Muscle layer of duodenum (tissue), 2 donors: ENCODE data around the gene NRSN1.
"Not testable (repeated sequence)": the region's sequence is repeated elsewhere in the genome, so short reads cannot be mapped to it uniquely, and the experiment has no call there.

Experiments
- H3K27ac ChIP-seq: one replicate; pipeline ENCODE4 v1.7.0; 2013; ENCODE audit warnings: mild to moderate bottlenecking, low read length
- H3K27me3 ChIP-seq: one replicate; pipeline ENCODE4 v1.7.0; 2013; ENCODE audit warnings: low read depth, mild to moderate bottlenecking, control low read depth, low read length
- H3K36me3 ChIP-seq, 2 donors: one replicate each; pipeline ENCODE4 v1.7.0; 2013; ENCODE audit warnings: low read length in 2 of 2, control low read depth in 1 of 2, mild to moderate bottlenecking in 1 of 2; ENCODE audit not compliant: insufficient read depth in 2 of 2, control insufficient read depth in 1 of 2
- H3K4me1 ChIP-seq, 2 donors: one replicate each; pipeline ENCODE4 v1.7.0; 2013; ENCODE audit warnings: low read length in 2 of 2, mild to moderate bottlenecking in 2 of 2, control low read depth in 1 of 2, moderate library complexity in 1 of 2; ENCODE audit not compliant: insufficient read depth in 2 of 2, control insufficient read depth in 1 of 2
- H3K4me3 ChIP-seq, 2 donors: one replicate each; pipeline ENCODE4 v1.7.0; 2013; ENCODE audit warnings: low read length in 2 of 2, low read depth in 1 of 2, mild to moderate bottlenecking in 1 of 2
- H3K9me3 ChIP-seq, 2 donors: one replicate each; pipeline ENCODE4 v1.7.0; 2013; ENCODE audit warnings: low read length in 2 of 2, control low read depth in 1 of 2, mild to moderate bottlenecking in 1 of 2; ENCODE audit not compliant: control insufficient read depth in 1 of 2
- donor health status: healthy.

The NRSN1 gene

DNA sequence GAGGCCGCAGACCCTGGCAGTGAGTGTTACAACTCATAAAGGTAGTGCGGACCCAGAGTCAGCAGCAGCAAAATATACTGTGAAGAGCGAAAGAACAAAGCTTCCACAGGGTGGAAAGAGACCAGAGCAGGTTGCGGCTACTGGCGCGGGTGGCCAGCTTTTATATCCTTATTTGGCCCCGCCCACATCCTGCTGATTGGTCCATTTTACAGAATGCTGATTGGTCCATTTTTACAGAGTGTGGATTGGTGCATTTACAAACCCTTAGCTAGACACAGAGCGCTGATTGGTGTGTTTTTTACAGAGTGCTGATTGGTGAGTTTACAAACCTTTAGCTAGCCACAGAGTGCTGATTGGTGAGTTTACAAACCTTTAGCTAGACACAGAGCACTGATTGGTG lies 16.7 kb downstream of the NRSN1 start:
- not testable (repeated sequence) for H3K27ac ChIP-seq, H3K9me3 ChIP-seq, H3K4me1 ChIP-seq, H3K4me3 ChIP-seq, H3K27me3 ChIP-seq, H3K36me3 ChIP-seq

DNA sequence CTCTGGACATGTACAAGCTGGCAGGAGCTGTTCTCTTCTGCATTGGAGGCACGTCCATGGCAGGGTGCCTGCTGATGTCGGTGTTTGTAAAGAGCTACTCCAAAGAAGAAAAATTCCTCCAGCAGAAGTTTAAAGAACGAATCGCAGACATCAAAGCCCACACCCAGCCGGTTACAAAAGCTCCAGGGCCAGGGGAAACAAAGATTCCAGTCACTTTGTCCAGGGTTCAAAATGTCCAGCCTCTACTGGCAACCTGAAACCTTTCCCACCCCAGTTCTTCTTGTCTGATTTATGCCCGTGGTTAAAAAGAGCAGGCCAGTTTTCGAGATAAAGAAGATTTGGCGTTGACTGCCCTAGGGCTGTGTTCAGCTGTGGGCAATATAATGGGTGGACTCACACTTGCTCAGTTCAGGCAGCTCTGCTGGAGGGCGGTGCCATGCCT lies 19.7 kb downstream of the NRSN1 start:
- Histone ChIP-seq H3K4me1 (no peaks in the 10 kb centered on the region), H3K4me3 (no peak overlapping the region)

DNA sequence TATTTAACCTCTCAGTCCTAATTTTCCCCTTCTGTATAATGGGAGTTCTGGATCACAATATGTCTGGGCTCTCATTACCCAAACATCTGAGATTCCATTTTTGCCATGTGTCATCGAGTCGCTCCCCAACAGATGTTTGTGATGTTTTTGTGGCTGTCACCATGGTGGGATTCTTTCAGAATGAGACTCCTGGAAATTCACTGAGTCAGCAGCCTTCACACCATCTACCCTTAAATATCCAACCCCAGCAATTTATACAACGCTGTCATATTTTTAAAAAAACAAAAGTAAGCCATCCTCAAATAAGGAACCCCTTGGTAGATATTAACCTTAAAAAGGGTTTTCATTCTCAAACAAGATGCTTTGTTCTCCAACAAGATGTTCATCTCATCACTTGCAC lies 20.9 kb downstream of the NRSN1 start:
- no peak overlapping the region for H3K27ac ChIP-seq
- no peaks in the 10 kb centered on the region for H3K4me1 ChIP-seq
- H3K9me3 ChIP-seq: no peaks in the 10 kb centered on the region
- no peaks in the 10 kb centered on the region for H3K36me3 ChIP-seq
- H3K4me3 ChIP-seq: no peak overlapping the region
- no peaks in the 10 kb centered on the region for H3K27me3 ChIP-seq

More for the DNA sequence above, 19.7 kb downstream of the NRSN1 start:
- H3K27me3 ChIP-seq: no peaks in the 10 kb centered on the region
- H3K27ac ChIP-seq: no peak overlapping the region
- H3K9me3 ChIP-seq: no peaks in the 10 kb centered on the region
- no peaks in the 10 kb centered on the region for H3K36me3 ChIP-seq

DNA sequence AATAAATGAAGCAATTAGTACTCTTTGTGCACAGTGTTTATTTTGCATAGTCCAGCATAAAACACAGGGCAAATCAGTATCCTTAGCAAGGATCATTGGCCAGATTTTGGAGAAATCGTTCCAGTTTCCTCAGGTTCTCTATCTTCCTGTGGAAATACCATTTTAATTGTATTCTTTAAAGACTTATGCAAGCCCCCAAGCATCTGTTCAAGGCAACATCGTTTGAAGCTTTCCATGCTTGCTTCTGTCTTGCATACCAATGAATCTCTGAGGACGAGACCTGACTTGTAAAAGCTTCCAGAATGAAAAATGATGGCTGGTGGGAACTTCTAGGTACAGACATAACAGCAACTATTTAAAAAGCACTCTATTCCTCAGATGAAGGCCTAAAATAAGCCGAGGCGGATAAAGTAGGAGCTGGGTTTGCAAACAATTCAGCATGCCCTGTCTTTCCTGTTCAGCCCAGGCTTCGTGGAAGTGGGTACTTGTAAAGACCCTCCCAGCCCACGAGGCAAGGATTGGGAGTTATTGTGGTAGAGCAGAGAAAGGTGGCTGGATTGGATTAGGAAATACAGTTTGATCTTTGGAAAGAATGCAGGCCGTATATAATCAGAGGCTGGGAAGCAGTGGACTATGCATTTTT lies 21.6 kb downstream of the NRSN1 start:
- H3K4me1 ChIP-seq: no peaks in the 10 kb centered on the region
- H3K27ac ChIP-seq: no peak overlapping the region
- no peaks in the 10 kb centered on the region for H3K36me3 ChIP-seq
- no peaks in the 10 kb centered on the region for H3K27me3 ChIP-seq
- no peak overlapping the region for H3K4me3 ChIP-seq
- H3K9me3 ChIP-seq: no peaks in the 10 kb centered on the region

DNA sequence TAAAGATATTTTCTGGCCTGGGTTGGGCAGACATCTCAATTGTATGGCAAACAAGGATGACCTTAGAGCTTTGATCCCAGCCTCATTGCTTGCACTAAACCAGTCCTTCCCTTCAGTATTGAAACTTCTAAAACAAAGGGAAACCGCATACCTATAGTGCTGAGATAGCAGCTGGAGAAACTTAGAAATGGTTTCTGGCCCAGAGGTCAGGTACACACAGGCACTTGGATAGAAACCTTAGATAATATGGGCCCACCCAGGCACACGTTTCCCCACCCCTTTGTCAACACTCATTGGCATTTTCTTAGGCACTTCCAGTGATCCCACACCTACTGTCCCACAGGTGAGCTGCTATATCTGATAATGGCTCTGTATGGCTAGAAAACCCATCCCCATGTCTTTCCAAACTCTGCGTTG lies 22.1 kb downstream of the NRSN1 start:
- Histone ChIP-seq H3K27me3 (no peaks in the 10 kb centered on the region), H3K9me3 (no peaks in the 10 kb centered on the region), H3K27ac (no peak overlapping the region), H3K36me3 (no peaks in the 10 kb centered on the region), H3K4me1 (no peaks in the 10 kb centered on the region), H3K4me3 (no peak overlapping the region)

DNA sequence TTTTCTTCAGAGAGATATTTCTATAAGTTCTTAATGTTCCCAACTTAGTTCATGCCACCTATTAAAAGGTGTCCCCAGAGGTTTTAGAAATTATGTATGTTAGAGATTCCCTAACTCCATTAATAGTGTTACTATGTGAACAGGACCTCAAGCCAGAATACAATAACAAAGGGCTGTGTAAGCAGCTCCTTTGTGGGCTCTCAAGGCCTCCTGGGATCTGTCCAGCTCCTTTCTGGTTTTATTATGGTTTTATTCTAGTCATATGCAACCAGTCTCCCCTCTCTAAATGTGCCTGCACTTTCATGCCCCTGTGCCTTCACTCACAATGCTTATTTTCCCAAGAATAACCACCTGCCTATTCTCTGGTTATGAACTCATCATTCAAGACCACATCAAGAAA lies 22.7 kb downstream of the NRSN1 start:
- Histone ChIP-seq H3K9me3 (no peaks in the 10 kb centered on the region), H3K4me1 (no peaks in the 10 kb centered on the region), H3K27ac (no peak overlapping the region), H3K27me3 (no peaks in the 10 kb centered on the region), H3K36me3 (no peaks in the 10 kb centered on the region), H3K4me3 (no peak overlapping the region)

DNA sequence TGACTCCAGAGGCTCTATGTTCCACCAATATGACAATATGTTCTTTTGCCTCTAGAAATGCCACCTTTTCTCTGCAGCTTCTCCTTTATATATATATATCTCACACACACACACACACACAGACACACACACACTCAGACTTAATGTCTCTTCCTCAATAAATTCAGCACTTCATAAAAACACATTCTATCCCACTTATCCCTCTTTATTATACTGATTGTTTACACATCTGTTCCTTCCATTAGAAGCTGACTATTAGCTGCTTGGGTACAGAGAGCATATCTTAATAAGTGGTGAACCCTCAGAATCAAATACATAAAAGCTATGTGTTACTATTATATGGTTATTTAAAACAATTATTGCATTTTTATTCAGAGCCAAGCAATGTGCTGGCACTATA lies 23.3 kb downstream of the NRSN1 start:
- no peaks in the 10 kb centered on the region for H3K36me3 ChIP-seq
- no peak overlapping the region for H3K27ac ChIP-seq
- no peaks in the 10 kb centered on the region for H3K4me1 ChIP-seq
- no peaks in the 10 kb centered on the region for H3K27me3 ChIP-seq
- H3K9me3 ChIP-seq: no peaks in the 10 kb centered on the region
- H3K4me3 ChIP-seq: no peak overlapping the region

DNA sequence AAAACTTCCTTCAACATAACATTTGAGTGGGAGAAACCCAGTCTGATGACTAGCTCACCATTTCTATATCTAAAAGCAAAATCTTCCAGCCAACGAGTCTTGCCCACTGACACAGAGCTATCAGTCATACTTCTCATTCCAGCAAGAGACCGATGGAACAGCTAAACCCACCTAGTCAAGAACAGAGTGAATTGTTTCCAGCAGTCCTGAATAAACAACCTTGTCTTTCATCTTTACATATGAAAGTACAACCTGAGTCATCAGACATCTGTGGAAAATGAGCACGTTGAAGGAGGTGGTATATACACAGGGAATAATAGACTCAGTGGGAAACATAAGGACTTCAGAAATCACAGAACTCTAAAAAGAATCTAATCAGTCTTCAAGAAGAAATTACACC lies 23.8 kb downstream of the NRSN1 start:
- no peaks in the 10 kb centered on the region for H3K36me3 ChIP-seq
- H3K4me3 ChIP-seq: no peak overlapping the region
- no peak overlapping the region for H3K27ac ChIP-seq
- no peaks in the 10 kb centered on the region for H3K9me3 ChIP-seq
- no peaks in the 10 kb centered on the region for H3K27me3 ChIP-seq
- H3K4me1 ChIP-seq: no peaks in the 10 kb centered on the region

DNA sequence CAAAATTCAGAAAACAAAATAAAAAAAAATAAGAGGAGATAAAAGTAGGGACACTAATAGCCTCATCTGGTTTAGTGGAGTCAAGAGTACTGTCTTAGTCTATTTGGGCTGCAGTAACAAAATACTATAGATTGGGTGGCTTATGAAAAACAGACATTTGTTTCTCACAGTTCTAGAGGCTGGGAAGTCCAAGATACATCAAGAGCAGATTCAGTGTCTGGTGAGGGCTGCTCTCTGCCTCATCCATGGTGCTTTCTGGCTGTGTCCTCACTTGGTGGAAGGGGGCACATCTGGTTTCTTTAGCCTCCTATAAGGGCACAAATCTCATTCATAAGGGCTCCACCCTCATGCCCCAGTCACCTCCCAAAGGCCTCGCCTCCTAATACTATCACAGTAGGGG lies 26.0 kb downstream of the NRSN1 start:
- Histone ChIP-seq H3K27me3 (no peaks in the 10 kb centered on the region), H3K4me3 (no peak overlapping the region), H3K9me3 (no peaks in the 10 kb centered on the region), H3K4me1 (no peaks in the 10 kb centered on the region), H3K27ac (no peak overlapping the region), H3K36me3 (no peaks in the 10 kb centered on the region)

DNA sequence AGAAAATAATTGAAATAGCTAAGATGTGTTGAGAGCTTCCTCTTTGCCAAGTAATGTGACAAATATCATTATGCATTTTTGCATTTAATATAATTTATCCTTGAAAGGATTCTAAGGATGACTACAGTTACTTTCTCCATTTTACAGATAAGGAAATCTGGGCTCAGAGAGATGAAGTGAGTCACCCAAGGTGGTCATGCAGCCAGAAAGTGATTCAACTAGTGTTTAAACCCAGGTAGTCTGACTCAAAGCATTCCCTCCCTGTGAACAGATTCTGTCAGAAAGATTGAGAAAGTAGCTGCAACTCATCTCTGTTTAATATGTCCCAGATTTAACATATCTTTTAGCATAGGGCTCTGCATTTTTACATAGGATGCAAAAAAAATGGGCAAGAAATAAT lies 28.1 kb downstream of the NRSN1 start:
- H3K27ac ChIP-seq: no peak overlapping the region
- no peaks in the 10 kb centered on the region for H3K9me3 ChIP-seq
- no peak overlapping the region for H3K4me3 ChIP-seq
- no peaks in the 10 kb centered on the region for H3K4me1 ChIP-seq
- no peaks in the 10 kb centered on the region for H3K36me3 ChIP-seq
- H3K27me3 ChIP-seq: no peaks in the 10 kb centered on the region

DNA sequence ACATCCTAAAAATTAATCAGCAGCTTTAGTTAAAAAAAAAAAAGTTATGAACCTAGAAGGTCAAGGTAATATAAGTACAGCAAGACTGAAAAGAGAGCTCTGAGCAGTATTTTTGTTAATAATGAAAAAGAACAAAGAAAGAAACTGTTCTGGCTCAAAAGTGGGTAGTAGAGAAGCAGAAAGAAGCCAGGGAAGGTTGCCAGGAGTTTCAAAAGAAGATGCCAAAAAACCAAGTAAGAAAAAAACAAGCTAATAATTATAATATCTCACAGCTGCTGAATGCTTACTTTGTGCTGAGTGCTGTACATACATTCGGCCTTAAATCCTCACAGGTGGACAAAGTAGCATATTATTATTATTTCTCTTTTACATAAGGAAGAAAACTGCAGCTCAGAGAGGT lies 31.9 kb downstream of the NRSN1 start:
- Histone ChIP-seq H3K27ac (no peak overlapping the region), H3K27me3 (no peaks in the 10 kb centered on the region), H3K36me3 (no peaks in the 10 kb centered on the region), H3K4me3 (no peak overlapping the region), H3K9me3 (no peaks in the 10 kb centered on the region), H3K4me1 (no peaks in the 10 kb centered on the region)

DNA sequence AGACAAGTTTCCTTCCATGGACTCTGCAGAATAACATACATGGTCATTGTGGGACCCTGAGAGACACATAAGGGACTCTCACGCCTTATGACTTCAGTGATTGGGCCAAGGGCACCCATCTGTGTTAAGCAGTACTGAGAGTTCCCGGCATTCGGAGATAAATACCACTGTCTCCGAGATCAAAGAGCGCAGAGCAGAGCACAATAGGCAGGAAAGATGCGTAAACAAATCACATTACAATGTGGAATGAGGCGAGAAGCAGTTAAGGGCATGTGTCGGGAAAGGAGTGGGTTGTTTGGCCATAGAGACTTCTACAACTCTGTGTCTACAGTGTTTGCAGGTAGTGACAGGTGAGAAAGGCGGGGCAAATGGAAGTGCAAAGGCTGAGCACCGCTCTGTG lies 57.6 kb downstream of the NRSN1 start:
- H3K36me3 ChIP-seq: no peaks in the 10 kb centered on the region
- H3K4me1 ChIP-seq: no peaks in the 10 kb centered on the region
- no peak overlapping the region for H3K4me3 ChIP-seq
- H3K27me3 ChIP-seq: no peaks in the 10 kb centered on the region
- H3K27ac ChIP-seq: no peak overlapping the region
- H3K9me3 ChIP-seq: no peaks in the 10 kb centered on the region
